ENCODE measurements around the gene MYPN.
"Not testable (repeated sequence)": the region's sequence is repeated elsewhere in the genome, so short reads cannot be mapped to it uniquely, and the experiment has no call there.

MYPN gene

GRCh38 chr10:68109331-68109730 is at the start of gene MYPN:
Gene MYPN, plus strand, starts transcription at chr10:68109488. Its CDS starts 11,951 bp downstream, at chr10:68121439.
- DNase-seq = no peak

- no peak for DNase-seq
Measured at GRCh38 chr10:68067029-68067428, 42.3 kb upstream of the MYPN start.

GRCh38 chr10:68067508-68067907 is 41.8 kb upstream of the MYPN start:
- no peak for DNase-seq

GRCh38 chr10:68073631-68074030 is 35.7 kb upstream of the MYPN start:
- no peak for DNase-seq

- DNase-seq = no peak
Measured at GRCh38 chr10:68074031-68074774, 35.1 kb upstream of the MYPN start.

GRCh38 chr10:68074775-68075549 is 34.3 kb upstream of the MYPN start, which contains the start of gene HERC4:
Gene HERC4, minus strand, starts transcription at chr10:68075283. Its CDS starts 2,175 bp downstream, at chr10:68073108.
- DNase-seq = peak; percentile 18

- no peak for DNase-seq
Measured at GRCh38 chr10:68075550-68076004, 33.7 kb upstream of the MYPN start.

- not testable (repeated sequence) for DNase-seq
Measured at GRCh38 chr10:68076081-68076480, 33.2 kb upstream of the MYPN start.

GRCh38 chr10:68077026-68077425 is 32.3 kb upstream of the MYPN start:
- DNase-seq = no peak

- DNase-seq = no peak
Measured at GRCh38 chr10:68079434-68079833, 29.9 kb upstream of the MYPN start.

GRCh38 chr10:68080853-68081431 is 28.3 kb upstream of the MYPN start:
- no peak for DNase-seq

GRCh38 chr10:68081916-68082315 is 27.4 kb upstream of the MYPN start:
- DNase-seq = no peak

- DNase-seq = no peak
Measured at GRCh38 chr10:68082872-68083271, 26.4 kb upstream of the MYPN start.

GRCh38 chr10:68083953-68084352 is 25.3 kb upstream of the MYPN start:
- DNase-seq = no peak

GRCh38 chr10:68084469-68084868 is 24.8 kb upstream of the MYPN start:
- no peak for DNase-seq

- no peak for DNase-seq
Measured at GRCh38 chr10:68086011-68086410, 23.3 kb upstream of the MYPN start.

GRCh38 chr10:68086910-68087684 is 22.2 kb upstream of the MYPN start:
- no peak for DNase-seq

GRCh38 chr10:68087685-68088401 is 21.4 kb upstream of the MYPN start:
- no peak for DNase-seq

- DNase-seq = no peak
Measured at GRCh38 chr10:68088740-68089139, 20.5 kb upstream of the MYPN start.

GRCh38 chr10:68090586-68090985 is 18.7 kb upstream of the MYPN start:
- DNase-seq = no peak

- DNase-seq = no peak
Measured at GRCh38 chr10:68092512-68092911, 16.8 kb upstream of the MYPN start.

GRCh38 chr10:68095153-68095552 is 14.1 kb upstream of the MYPN start:
- no peak for DNase-seq
